Endothelial cell of umbilical vein (primary cell): ENCODE measurements around the gene LTBP1. TPM values are rescaled to one million over a fixed set of nuclear protein-coding genes. Genes with fewer than 3 reads are reported as not detected.

Source experiments
- BruUV-seq: library from RNA; stranded (reverse); fragments of 400-500 nt; replicated peaks from 2 replicates; lab custom pipeline; 2021; lab: Mats Ljungman, UMichigan
- CTCF ChIA-PET: fragments of 300-600, 350-600 bp; sonication (Branson Sonifier 250); formaldehyde crosslinking; loops from one replicate; lab custom pipeline; 2021; ENCODE audit warnings: antibody characterized with exemption, inconsistent platforms; lab: Charles Lee
- POLR2A ChIA-PET: fragments of 300-600, 350-600 bp; sonication (Branson Sonifier 250); formaldehyde crosslinking; loops from one replicate; lab custom pipeline; 2021; ENCODE audit warnings: antibody characterized with exemption, inconsistent platforms; lab: Charles Lee
- DNase-seq: peaks from one replicate; pipeline ENCODE4 v3.0.0-alpha.2; 2011; ENCODE audit warnings: low read depth, low spot score
- FAIRE-seq: peaks from 2 replicates; lab custom pipeline; 2011; peaks lifted over from hg19 to GRCh38; lab: Jason Lieb, UNC
- H2AFZ ChIP-seq: 2 replicates; pipeline ENCODE4 v1.6.0; 2012; ENCODE audit warnings: low read depth, low read length, control low read depth, inconsistent platforms
- H3K27ac ChIP-seq: 2 replicates; pipeline ENCODE4 v1.5.1; 2011; ENCODE audit warnings: low read depth, mild to moderate bottlenecking, control low read depth, low read length, moderate library complexity; ENCODE audit not compliant: insufficient read depth
- H3K27me3 ChIP-seq, 2 experiments: 2 replicates each; pipeline versions ENCODE4 v1.6.0 to v1.6.1; 2011; ENCODE audit warnings: low read length in 2 of 2, mixed read lengths in 1 of 2; ENCODE audit not compliant: control insufficient read depth in 2 of 2, insufficient read depth in 2 of 2
- H3K36me3 ChIP-seq, 2 experiments: 2 replicates in 1 of 2; 3 replicates in 1 of 2; pipeline ENCODE4 v1.5.1; 2011; ENCODE audit warnings: low read length in 2 of 2, mild to moderate bottlenecking in 1 of 2, moderate library complexity in 1 of 2; ENCODE audit not compliant: control insufficient read depth in 2 of 2, insufficient read depth in 2 of 2; ENCODE audit errors: extremely low read depth in 1 of 2
- H3K4me1 ChIP-seq: 3 replicates; pipeline ENCODE4 v1.5.1; 2011; ENCODE audit warnings: mild to moderate bottlenecking, low read length; ENCODE audit not compliant: control insufficient read depth, insufficient read depth; ENCODE audit errors: extremely low read depth
- H3K4me2 ChIP-seq: 2 replicates; pipeline ENCODE4 v1.6.1; 2011; ENCODE audit warnings: low read length, control low read depth, mixed read lengths; ENCODE audit not compliant: insufficient read depth
- H3K4me3 ChIP-seq, 3 experiments: fragments of 200-600 bp in 1 of 3; sonication (generic), shearing (Covaris generic) in 1 of 3; replicated peaks in 1 of 3; 2 replicates each; pipeline ENCODE4 v1.5.1; 2011 to 2016; ENCODE audit warnings: control low read depth in 3 of 3, low read length in 3 of 3, mild to moderate bottlenecking in 2 of 3, inconsistent platforms in 1 of 3, low read depth in 1 of 3, moderate library complexity in 1 of 3; ENCODE audit not compliant: insufficient read depth in 1 of 3
- H3K79me2 ChIP-seq: 2 replicates; pipeline ENCODE4 v1.6.0; 2012; ENCODE audit warnings: low read length, inconsistent platforms; ENCODE audit not compliant: control insufficient read depth, insufficient read depth
- H3K9ac ChIP-seq: replicated peaks from 2 replicates; pipeline ENCODE3; 2011; ENCODE audit warnings: low read length, control low read depth; ENCODE audit not compliant: insufficient read depth; ENCODE audit errors: extremely low read depth
- H3K9me1 ChIP-seq: replicated peaks from 3 replicates; pipeline ENCODE4 v1.6.0; 2011; ENCODE audit warnings: mild to moderate bottlenecking, low read length; ENCODE audit not compliant: control insufficient read depth, insufficient read depth; ENCODE audit errors: extremely low read depth
- H3K9me3 ChIP-seq: replicated peaks from 2 replicates; pipeline ENCODE4 v1.5.1; 2012; ENCODE audit warnings: low read length, inconsistent platforms; ENCODE audit not compliant: control insufficient read depth, insufficient read depth
- H4K20me1 ChIP-seq: replicated peaks from 2 replicates; pipeline ENCODE3; 2011; ENCODE audit warnings: mild to moderate bottlenecking, low read length; ENCODE audit not compliant: control insufficient read depth, insufficient read depth; ENCODE audit errors: extremely low read depth
- EZH2 ChIP-seq: IDR thresholded peaks from 2 replicates; pipeline ENCODE4 v1.6.1; 2012; ENCODE audit warnings: borderline replicate concordance, low read depth, mild to moderate bottlenecking, moderate library complexity, low read length, inconsistent platforms; ENCODE audit not compliant: severe bottlenecking
- FOS ChIP-seq: IDR thresholded peaks from 2 replicates; pipeline ENCODE4 v1.6.1; 2011; ENCODE audit warnings: mild to moderate bottlenecking, low read length, moderate library complexity, borderline replicate concordance; ENCODE audit not compliant: insufficient read depth
- JUN ChIP-seq: IDR thresholded peaks from 2 replicates; pipeline ENCODE4 v1.6.1; 2011; ENCODE audit warnings: borderline replicate concordance, low read depth; ENCODE audit not compliant: insufficient read length, insufficient read depth
- POLR2A ChIP-seq: IDR thresholded peaks from 2 replicates; pipeline ENCODE4 v1.6.1; 2012; ENCODE audit warnings: low read depth, mild to moderate bottlenecking, control low read depth, low read length
- dilution Hi-C: fragments of 300-500 bp; cut with MboI; formaldehyde crosslinking; loops from one replicate; pipeline ENCODE4 v1.15.0; 2019; ENCODE audit warnings: low sequenced_read_pairs; ENCODE audit not compliant: extremely low pct_ligation_motif_present
- intact Hi-C: fragments of 100-400 bp; cut with micrococcal nuclease; formaldehyde crosslinking; loops from one replicate; pipeline ENCODE4 v1.10.0; 2022
- polyA plus RNA-seq, 4 experiments: library from polyadenylated mRNA; depleted of rRNA in 3 of 4; stranded (reverse) in 3 of 4; unstranded in 1 of 4; fragments of >200 nt; gene quantifications; 2 replicates each; pipeline versions ENCODE4 v1.2.1 to v1.2.3, GENCODE V29; 2011 to 2012; ENCODE audit warnings: missing spikeins in 1 of 4
- total RNA-seq: library from RNA; stranded (reverse); gene quantifications from 2 replicates; pipeline ENCODE4 v1.2.3, GENCODE V29; 2021

LTBP1 gene
- total and polyA plus RNA-seq, 2 donors (not counting 3 experiments of a cell fraction or from before 2014, with no cell fraction given) = 57.4 to 68.2 TPM

- CTCF ChIA-PET = interaction anchor here (1.2 to 1.4 kb wide), 2 partner anchors 21 to 74 kb away, joined by 3 to 4 read pairs; no protein-coding TSS in a partner anchor
These were observed 161.1 kb downstream of the LTBP1 start for GRCh38 chr2:33107690-33108482.

GRCh38 chr2:33108483-33109443 lies 162.0 kb downstream of the LTBP1 start:
- H3K27ac ChIP-seq = no peak overlapping the region

More at GRCh38 chr2:33107690-33108482, 161.1 kb downstream of the LTBP1 start:
- no peak overlapping the region for H3K9ac ChIP-seq
- dilution Hi-C loops = no loop called here
- no peak overlapping the region for H3K4me2 ChIP-seq
- H3K27ac ChIP-seq = no peak overlapping the region
- H3K79me2 ChIP-seq = no peaks in the 10 kb centered on the region
- no peak overlapping the region for H2AFZ ChIP-seq
- no peak for DNase-seq
- peaks cover 18% of the 10 kb centered on the region for H3K4me1 ChIP-seq
- H3K9me1 ChIP-seq = no peaks in the 10 kb centered on the region
- BruUV-seq = no TSS peak
- no peaks in the 10 kb centered on the region for H4K20me1 ChIP-seq
- no peak overlapping the region for H3K4me3 ChIP-seq
- intact Hi-C loops = no loop called here
- POLR2A ChIA-PET = no interaction called here
- no peaks in the 10 kb centered on the region for H3K9me3 ChIP-seq
- FAIRE-seq = peak; percentile 8
- no peak for TF ChIP-seq FOS
- H3K27me3 ChIP-seq = no peaks in the 10 kb centered on the region
- H3K36me3 ChIP-seq = no peaks in the 10 kb centered on the region

More at GRCh38 chr2:33108483-33109443, 162.0 kb downstream of the LTBP1 start:
- intact Hi-C loops (no loop called here), dilution Hi-C loops (no loop called here)
- Histone ChIP-seq H3K4me2 (no peak overlapping the region), H3K4me1 (peaks cover 14% of the 10 kb centered on the region), H3K27me3 (no peaks in the 10 kb centered on the region), H3K36me3 (no peaks in the 10 kb centered on the region), H2AFZ (no peak overlapping the region), H4K20me1 (no peaks in the 10 kb centered on the region), H3K4me3 (no peak overlapping the region), H3K9me3 (no peaks in the 10 kb centered on the region), H3K9ac (no peak overlapping the region), H3K79me2 (no peaks in the 10 kb centered on the region), H3K9me1 (no peaks in the 10 kb centered on the region)
- ChIA-PET CTCF (interaction anchor here (1.2 kb wide), 1 partner anchor 75 kb away, joined by 3 read pairs; no protein-coding TSS in a partner anchor), POLR2A (no interaction called here)
- no TSS peak for BruUV-seq
- FAIRE-seq (no peak), DNase-seq (peak; percentile 13)
- TF ChIP-seq JUN = no peak
- no peak for TF ChIP-seq EZH2
- no peak for TF ChIP-seq FOS
- no peak for TF ChIP-seq POLR2A
